ENCODE data around the gene ZBTB45.

DNA sequence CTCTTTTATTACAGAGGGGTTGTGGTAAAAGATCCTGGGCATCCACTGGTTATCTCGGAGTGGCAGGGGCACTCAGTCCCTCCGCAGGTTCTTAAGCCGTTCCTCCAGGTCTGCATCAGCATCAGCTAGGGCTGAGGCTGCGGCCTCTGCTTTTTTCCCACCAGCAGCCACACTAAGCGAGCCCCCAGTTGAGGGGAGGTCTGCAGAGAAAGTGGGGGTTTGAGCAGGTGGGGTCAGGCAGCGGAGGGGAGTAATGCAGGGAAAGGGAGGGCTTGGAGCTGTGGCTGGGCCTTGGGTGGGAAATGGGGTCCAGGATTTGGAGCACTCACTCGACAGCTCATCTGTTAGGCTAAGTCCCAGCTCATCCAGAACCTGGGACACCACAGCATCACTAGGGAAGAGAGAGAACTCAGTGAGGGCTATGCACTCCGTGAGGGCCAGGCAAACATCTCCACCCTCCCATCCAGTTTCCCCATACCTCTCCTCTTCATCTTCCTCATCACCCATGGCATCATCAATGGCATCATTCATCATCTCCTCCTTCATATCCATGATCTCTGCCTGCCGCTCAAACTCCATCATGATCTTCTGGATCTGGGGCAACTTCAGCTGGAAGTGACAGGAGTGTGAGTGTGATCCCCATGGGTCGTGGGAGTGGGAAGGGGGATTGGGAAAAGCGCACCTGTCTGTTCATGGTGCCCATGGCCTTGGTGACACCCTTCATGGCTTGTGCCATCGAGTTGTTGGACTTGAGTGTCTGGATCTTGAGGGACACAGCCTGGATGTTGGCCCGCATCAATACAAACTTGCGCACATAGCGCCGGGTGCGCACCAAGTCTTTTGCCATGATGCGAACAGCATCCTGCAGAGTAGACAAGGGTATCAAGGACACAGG lies 32.2 kb upstream of the ZBTB45 start:
- TF ChIP-seq, protein P1, sequence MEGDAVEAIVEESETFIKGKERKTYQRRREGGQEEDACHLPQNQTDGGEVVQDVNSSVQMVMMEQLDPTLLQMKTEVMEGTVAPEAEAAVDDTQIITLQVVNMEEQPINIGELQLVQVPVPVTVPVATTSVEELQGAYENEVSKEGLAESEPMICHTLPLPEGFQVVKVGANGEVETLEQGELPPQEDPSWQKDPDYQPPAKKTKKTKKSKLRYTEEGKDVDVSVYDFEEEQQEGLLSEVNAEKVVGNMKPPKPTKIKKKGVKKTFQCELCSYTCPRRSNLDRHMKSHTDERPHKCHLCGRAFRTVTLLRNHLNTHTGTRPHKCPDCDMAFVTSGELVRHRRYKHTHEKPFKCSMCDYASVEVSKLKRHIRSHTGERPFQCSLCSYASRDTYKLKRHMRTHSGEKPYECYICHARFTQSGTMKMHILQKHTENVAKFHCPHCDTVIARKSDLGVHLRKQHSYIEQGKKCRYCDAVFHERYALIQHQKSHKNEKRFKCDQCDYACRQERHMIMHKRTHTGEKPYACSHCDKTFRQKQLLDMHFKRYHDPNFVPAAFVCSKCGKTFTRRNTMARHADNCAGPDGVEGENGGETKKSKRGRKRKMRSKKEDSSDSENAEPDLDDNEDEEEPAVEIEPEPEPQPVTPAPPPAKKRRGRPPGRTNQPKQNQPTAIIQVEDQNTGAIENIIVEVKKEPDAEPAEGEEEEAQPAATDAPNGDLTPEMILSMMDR (tag by site-specific recombination; IDR thresholded peaks at IDR 0.05) = no peak
- TF ChIP-seq KLF1 (tag by site-specific recombination; IDR thresholded peaks at IDR 0.05) (no peak), BCL11A (tag by site-specific recombination; IDR thresholded peaks at IDR 0.05; ENCODE audit: low read depth) (no peak), ZNF292 (tag by site-specific recombination; IDR thresholded peaks at IDR 0.05; ENCODE audit: borderline replicate concordance, low read depth) (no peak), EGR2 (tag by site-specific recombination; IDR thresholded peaks at IDR 0.05; ENCODE audit: low read depth) (no peak), IKZF3 (tag by site-specific recombination; IDR thresholded peaks at IDR 0.05) (peak; percentile 43; the same call in 1 of the 2 replicates), ZNF157 (tag by site-specific recombination; IDR thresholded peaks at IDR 0.05) (no peak)
- TF ChIP-seq, protein P2, sequence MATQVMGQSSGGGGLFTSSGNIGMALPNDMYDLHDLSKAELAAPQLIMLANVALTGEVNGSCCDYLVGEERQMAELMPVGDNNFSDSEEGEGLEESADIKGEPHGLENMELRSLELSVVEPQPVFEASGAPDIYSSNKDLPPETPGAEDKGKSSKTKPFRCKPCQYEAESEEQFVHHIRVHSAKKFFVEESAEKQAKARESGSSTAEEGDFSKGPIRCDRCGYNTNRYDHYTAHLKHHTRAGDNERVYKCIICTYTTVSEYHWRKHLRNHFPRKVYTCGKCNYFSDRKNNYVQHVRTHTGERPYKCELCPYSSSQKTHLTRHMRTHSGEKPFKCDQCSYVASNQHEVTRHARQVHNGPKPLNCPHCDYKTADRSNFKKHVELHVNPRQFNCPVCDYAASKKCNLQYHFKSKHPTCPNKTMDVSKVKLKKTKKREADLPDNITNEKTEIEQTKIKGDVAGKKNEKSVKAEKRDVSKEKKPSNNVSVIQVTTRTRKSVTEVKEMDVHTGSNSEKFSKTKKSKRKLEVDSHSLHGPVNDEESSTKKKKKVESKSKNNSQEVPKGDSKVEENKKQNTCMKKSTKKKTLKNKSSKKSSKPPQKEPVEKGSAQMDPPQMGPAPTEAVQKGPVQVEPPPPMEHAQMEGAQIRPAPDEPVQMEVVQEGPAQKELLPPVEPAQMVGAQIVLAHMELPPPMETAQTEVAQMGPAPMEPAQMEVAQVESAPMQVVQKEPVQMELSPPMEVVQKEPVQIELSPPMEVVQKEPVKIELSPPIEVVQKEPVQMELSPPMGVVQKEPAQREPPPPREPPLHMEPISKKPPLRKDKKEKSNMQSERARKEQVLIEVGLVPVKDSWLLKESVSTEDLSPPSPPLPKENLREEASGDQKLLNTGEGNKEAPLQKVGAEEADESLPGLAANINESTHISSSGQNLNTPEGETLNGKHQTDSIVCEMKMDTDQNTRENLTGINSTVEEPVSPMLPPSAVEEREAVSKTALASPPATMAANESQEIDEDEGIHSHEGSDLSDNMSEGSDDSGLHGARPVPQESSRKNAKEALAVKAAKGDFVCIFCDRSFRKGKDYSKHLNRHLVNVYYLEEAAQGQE (tag by site-specific recombination; IDR thresholded peaks at IDR 0.05) = no peak
